DOHH2 (cell line): Measurements from ENCODE around the gene MYO5C.

Experiments used
- EZH2phosphoT487 ChIP-seq: fragments of 200-600 bp; sonication (generic); IDR thresholded peaks from 2 replicates; pipeline ENCODE4 v1.6.1; 2017; ENCODE audit warnings: borderline replicate concordance, mild to moderate bottlenecking, antibody characterized with exemption, low read length, moderate library complexity, mixed read lengths
- TF ChIP-seq, protein P1 (sequence below): fragments of 200-600 bp; sonication (generic); IDR thresholded peaks from one replicate; pipeline ENCODE4 v1.5.1; 2014; ENCODE audit warnings: antibody characterized with exemption, mild to moderate bottlenecking, low read depth, low read length; ENCODE audit not compliant: poor library complexity, severe bottlenecking

DNA sequence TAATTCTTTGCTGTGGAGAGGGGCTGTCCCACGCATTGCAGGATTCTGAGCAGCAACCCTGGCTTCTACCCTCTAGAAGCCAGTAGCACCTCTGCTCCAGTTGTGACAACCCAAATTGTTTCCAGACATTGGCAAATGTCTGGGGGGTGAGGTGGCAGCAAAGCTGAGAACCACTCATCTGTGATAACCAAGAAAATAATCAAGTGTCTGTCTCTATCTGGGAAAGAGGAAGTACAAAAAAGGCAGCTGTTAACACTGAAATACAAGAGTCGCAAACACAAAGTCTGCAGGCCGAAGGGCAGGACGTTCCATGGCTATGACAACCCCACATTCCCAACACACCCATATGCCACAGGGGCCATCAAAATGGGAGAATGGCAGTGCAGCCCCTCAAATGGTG lies 62.2 kb downstream of the MYO5C start:
- TF ChIP-seq, protein P1, sequence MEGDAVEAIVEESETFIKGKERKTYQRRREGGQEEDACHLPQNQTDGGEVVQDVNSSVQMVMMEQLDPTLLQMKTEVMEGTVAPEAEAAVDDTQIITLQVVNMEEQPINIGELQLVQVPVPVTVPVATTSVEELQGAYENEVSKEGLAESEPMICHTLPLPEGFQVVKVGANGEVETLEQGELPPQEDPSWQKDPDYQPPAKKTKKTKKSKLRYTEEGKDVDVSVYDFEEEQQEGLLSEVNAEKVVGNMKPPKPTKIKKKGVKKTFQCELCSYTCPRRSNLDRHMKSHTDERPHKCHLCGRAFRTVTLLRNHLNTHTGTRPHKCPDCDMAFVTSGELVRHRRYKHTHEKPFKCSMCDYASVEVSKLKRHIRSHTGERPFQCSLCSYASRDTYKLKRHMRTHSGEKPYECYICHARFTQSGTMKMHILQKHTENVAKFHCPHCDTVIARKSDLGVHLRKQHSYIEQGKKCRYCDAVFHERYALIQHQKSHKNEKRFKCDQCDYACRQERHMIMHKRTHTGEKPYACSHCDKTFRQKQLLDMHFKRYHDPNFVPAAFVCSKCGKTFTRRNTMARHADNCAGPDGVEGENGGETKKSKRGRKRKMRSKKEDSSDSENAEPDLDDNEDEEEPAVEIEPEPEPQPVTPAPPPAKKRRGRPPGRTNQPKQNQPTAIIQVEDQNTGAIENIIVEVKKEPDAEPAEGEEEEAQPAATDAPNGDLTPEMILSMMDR = no peak
- no peak for TF ChIP-seq EZH2phosphoT487
